Activated CD4-positive, alpha-beta T cell treated with anti-CD3 and anti-CD28 coated beads, Interleukin-2, amount 10 ng/mL, durations not matched to agents 24 days and 14 days (primary cell): Measurements from ENCODE around the gene GPR142. TPM values are rescaled to one million over a fixed set of nuclear protein-coding genes. Genes with fewer than 3 reads are reported as not detected.

Experiments
- DNase-seq: peaks from one replicate; pipeline ENCODE4 v3.0.0; 2022
- H3K27ac Mint-ChIP-seq: one replicate; pipeline ENCODE4 v1.8.0; 2022; ENCODE audit warnings: mild to moderate bottlenecking, mixed read lengths
- H3K27me3 Mint-ChIP-seq: one replicate; pipeline ENCODE4 v1.8.0; 2022; ENCODE audit warnings: mixed read lengths
- H3K36me3 Mint-ChIP-seq: one replicate; pipeline ENCODE4 v1.8.0; 2022; ENCODE audit warnings: low read depth, mild to moderate bottlenecking, mixed read lengths
- H3K4me1 Mint-ChIP-seq: one replicate; pipeline ENCODE4 v1.8.0; 2021; ENCODE audit warnings: mixed read lengths
- H3K4me3 Mint-ChIP-seq: one replicate; pipeline ENCODE4 v1.8.0; 2022; ENCODE audit warnings: mild to moderate bottlenecking, moderate library complexity, mixed read lengths
- H3K9me3 Mint-ChIP-seq: one replicate; pipeline ENCODE4 v1.8.0; 2021; ENCODE audit warnings: mixed read lengths
- intact Hi-C: fragments of 100-400 bp; cut with micrococcal nuclease; formaldehyde crosslinking; loops from one replicate; pipeline ENCODE4 v1.15.1; 2023
- total RNA-seq: library from RNA; stranded (reverse); gene quantifications from 2 replicates; pipeline ENCODE4 v1.2.3, GENCODE V29; 2022

GPR142 gene, protein sequence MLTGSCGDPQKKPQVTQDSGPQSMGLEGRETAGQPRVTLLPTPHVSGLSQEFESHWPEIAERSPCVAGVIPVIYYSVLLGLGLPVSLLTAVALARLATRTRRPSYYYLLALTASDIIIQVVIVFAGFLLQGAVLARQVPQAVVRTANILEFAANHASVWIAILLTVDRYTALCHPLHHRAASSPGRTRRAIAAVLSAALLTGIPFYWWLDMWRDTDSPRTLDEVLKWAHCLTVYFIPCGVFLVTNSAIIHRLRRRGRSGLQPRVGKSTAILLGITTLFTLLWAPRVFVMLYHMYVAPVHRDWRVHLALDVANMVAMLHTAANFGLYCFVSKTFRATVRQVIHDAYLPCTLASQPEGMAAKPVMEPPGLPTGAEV
- total RNA-seq, result 0.28 TPM in 1 of 2 replicates, not detected in the other

DNA sequence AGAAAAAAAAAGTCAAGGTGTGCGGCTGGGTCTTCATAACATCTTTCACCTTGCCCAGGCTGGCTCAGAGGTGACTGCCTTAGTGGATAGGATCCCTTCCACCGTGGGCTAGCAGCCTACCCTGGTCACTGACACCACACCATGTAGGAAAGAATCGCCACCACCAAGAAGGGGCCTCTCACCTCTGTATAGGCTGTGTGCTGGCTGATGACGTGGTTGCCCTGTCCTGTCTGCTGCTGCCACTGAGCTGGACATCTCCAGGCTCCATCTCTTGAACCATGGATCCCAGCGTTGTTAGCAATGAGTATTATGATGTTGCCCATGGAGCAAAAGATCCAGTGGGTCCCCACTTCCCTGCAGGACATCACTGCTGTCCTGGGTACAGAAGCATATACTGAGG lies at the start of gene GPR142:
Gene GPR142, plus strand, starts transcription at position 301 of the 400 bp plus-strand sequence. CDS start 2,035 bp downstream, outside the sequence.
- Mint-ChIP-seq H3K4me1 (peaks cover 14% of the 10 kb centered on the region), H3K36me3 (no peaks in the 10 kb centered on the region), H3K27me3 (peaks cover 8% of the 10 kb centered on the region), H3K9me3 (no peaks in the 10 kb centered on the region), H3K4me3 (no peak within 1 kb of the TSS), H3K27ac (no peak within 1 kb of the TSS)
- intact Hi-C loops, result no loop called here
- no peak for DNase-seq

- H3K27ac Mint-ChIP-seq, result no peak overlapping the region
- H3K36me3 Mint-ChIP-seq, result no peaks in the 10 kb centered on the region
- no peak for DNase-seq
- H3K27me3 Mint-ChIP-seq, result peaks cover 17% of the 10 kb centered on the region
- H3K4me1 Mint-ChIP-seq, result no peaks in the 10 kb centered on the region
- no peak overlapping the region for H3K4me3 Mint-ChIP-seq
- no peaks in the 10 kb centered on the region for H3K9me3 Mint-ChIP-seq
- intact Hi-C loops, result no loop called here
Measured at GRCh38 chr17:74318391-74318790, 48.9 kb upstream of the GPR142 start.

DNA sequence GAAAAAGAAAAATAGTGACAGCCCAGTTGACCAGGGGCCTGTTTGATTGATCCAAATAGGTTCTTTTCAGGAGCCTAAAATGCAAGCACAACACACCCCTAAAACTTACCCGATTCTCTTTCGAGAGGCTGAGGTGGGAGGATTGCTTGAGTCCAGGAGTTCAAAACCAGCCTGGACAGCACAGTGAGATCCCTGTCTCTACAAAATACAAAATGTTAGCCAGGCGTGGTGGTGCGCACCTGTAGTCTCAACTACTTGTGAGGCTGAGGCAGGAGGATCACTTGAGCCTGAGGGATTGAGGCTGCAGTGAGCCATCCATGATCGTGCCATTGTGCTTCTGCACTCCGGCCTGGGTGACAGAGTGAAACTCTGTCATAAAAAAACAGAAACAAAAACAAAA lies 42.8 kb upstream of the GPR142 start:
- H3K27me3 Mint-ChIP-seq, result peaks cover 37% of the 10 kb centered on the region
- intact Hi-C loops, result no loop called here
- no peaks in the 10 kb centered on the region for H3K9me3 Mint-ChIP-seq
- H3K4me1 Mint-ChIP-seq, result peaks cover 18% of the 10 kb centered on the region
- H3K27ac Mint-ChIP-seq, result no peak overlapping the region
- H3K4me3 Mint-ChIP-seq, result no peak overlapping the region
- no peak for DNase-seq
- H3K36me3 Mint-ChIP-seq, result no peaks in the 10 kb centered on the region

DNA sequence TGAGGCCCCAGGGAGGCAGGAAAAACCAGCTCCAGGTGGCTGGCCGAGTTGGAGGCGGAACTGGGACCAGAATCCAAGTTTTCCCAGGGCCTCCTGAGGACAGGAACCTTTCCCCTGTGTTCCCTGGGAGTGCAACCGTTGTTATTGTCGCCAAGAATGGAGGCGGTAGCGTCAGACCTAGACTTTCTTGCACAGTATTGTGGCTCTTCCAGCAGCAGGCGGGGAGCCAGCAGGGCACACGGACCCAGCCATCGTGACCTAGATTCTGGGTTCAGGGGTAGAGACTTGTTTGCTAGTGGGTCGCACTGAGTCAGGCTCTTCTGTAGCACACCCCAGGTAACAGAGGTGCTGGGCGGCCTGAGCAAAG lies 41.9 kb upstream of the GPR142 start:
- peaks cover 19% of the 10 kb centered on the region for H3K4me1 Mint-ChIP-seq
- peaks cover 35% of the 10 kb centered on the region for H3K27me3 Mint-ChIP-seq
- no peaks in the 10 kb centered on the region for H3K9me3 Mint-ChIP-seq
- intact Hi-C loops, result no loop called here
- no peak for DNase-seq
- H3K36me3 Mint-ChIP-seq, result no peaks in the 10 kb centered on the region
- no peak overlapping the region for H3K27ac Mint-ChIP-seq
- peak overlapping the region; percentile 48 for H3K4me3 Mint-ChIP-seq

DNA sequence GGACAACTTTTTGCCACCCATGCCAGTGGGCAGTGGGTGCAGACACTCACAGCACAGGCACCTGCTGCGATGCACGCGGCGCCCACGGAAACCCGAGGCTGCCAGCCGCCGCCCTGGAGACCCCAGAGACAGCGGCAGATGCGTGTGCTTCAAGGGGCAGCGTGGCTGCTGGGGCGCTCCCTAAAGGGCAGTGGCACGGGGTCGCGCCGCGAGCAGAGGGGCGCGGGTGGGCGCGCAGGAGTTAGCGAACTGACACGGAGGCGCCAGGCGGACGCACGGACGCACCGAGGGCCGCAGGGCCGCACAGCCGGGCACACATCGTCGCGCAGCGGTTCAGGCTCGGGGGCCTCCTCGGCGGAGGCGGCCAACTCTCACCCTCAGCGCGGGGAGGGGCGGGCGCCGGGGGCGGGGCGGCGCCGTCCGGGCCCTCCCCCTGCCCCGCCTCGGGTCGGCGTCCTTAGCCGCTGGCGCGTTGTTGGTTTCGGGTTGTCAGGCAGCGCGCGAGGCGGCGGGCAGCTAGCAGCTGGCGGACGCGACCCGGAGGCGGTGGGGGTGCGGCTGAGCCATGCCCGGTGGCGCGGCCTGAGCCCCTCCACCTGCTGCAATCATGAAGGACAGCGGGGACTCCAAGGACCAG lies 41.4 kb upstream of the GPR142 start, which contains the start of gene KIF19:
Gene KIF19, plus strand, starts transcription at position 484 of the 637 bp plus-strand sequence. Its CDS starts 124 bp downstream, at position 608.
- peak within 1 kb of the TSS; percentile 57 for H3K4me3 Mint-ChIP-seq
- H3K9me3 Mint-ChIP-seq, result no peaks in the 10 kb centered on the region
- H3K36me3 Mint-ChIP-seq, result no peaks in the 10 kb centered on the region
- H3K27me3 Mint-ChIP-seq, result peaks cover 35% of the 10 kb centered on the region
- intact Hi-C loops, result no loop called here
- DNase-seq, result peak; percentile 88
- peaks cover 19% of the 10 kb centered on the region for H3K4me1 Mint-ChIP-seq
- no peak within 1 kb of the TSS for H3K27ac Mint-ChIP-seq

DNA sequence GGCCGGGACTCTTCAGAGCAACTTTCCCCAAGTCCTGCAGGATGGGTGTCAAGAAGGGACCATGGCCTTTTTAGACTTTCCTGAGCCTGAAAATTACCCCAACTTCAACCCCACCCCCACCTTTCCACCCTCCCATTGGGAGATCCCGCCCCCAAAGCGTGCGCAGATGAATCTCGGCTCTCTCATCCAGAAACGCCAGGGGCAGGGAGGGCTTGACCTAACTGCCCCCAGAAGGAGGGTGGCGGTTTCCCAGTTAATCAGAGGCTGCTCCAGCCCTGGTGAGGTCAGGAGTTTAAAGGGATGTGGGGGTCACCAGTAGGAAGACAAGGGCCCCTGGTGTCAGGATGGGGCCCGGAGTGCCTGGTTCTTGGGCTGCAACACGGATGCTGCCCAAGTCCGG lies 40.8 kb upstream of the GPR142 start:
- H3K36me3 Mint-ChIP-seq, result no peaks in the 10 kb centered on the region
- no peaks in the 10 kb centered on the region for H3K9me3 Mint-ChIP-seq
- H3K27ac Mint-ChIP-seq, result no peak overlapping the region
- peaks cover 32% of the 10 kb centered on the region for H3K27me3 Mint-ChIP-seq
- peak overlapping the region; percentile 57 for H3K4me3 Mint-ChIP-seq
- no peak for DNase-seq
- intact Hi-C loops, result no loop called here
- H3K4me1 Mint-ChIP-seq, result peaks cover 19% of the 10 kb centered on the region

GRCh38 chr17:74328487-74328886 lies 38.8 kb upstream of the GPR142 start:
- DNase-seq, result no peak
- peaks cover 20% of the 10 kb centered on the region for H3K27me3 Mint-ChIP-seq
- H3K4me1 Mint-ChIP-seq, result peaks cover 21% of the 10 kb centered on the region
- H3K36me3 Mint-ChIP-seq, result no peaks in the 10 kb centered on the region
- peak overlapping the region; percentile 37 for H3K27ac Mint-ChIP-seq
- H3K4me3 Mint-ChIP-seq, result no peak overlapping the region
- intact Hi-C loops, result no loop called here
- no peaks in the 10 kb centered on the region for H3K9me3 Mint-ChIP-seq

- no peak overlapping the region for H3K27ac Mint-ChIP-seq
- H3K4me1 Mint-ChIP-seq, result peaks cover 22% of the 10 kb centered on the region
Measured at GRCh38 chr17:74329378-74329777, 37.9 kb upstream of the GPR142 start.

DNA sequence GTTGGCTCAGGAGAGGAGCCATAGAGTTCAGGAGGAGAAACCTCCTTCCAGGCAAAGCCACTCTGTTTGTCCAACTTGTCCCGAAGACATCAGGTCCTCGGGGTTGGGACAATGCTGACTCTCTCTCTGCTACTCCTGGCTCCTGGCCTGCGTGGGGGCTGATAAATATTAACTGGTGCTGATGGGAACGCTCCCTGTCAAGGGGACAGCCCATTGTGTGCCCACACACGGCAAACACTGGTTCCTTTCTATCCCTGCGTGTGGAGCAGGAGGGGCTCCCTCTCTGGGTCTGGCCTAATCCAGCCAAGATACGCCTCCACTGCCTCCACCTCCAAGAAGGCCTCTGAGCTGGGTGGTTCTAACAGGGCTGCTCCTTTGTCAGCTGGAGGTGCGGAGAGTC lies 36.9 kb upstream of the GPR142 start:
- peaks cover 7% of the 10 kb centered on the region for H3K27me3 Mint-ChIP-seq
- no peaks in the 10 kb centered on the region for H3K36me3 Mint-ChIP-seq
- intact Hi-C loops, result no loop called here
- no peak overlapping the region for H3K4me3 Mint-ChIP-seq
- DNase-seq, result no peak
- H3K27ac Mint-ChIP-seq, result no peak overlapping the region
- H3K4me1 Mint-ChIP-seq, result peaks cover 21% of the 10 kb centered on the region
- no peaks in the 10 kb centered on the region for H3K9me3 Mint-ChIP-seq

More at GRCh38 chr17:74329378-74329777, 37.9 kb upstream of the GPR142 start:
- H3K4me3 Mint-ChIP-seq, result no peak overlapping the region
- no peak for DNase-seq
- no peaks in the 10 kb centered on the region for H3K9me3 Mint-ChIP-seq
- no peaks in the 10 kb centered on the region for H3K36me3 Mint-ChIP-seq
- intact Hi-C loops, result no loop called here
- peaks cover 17% of the 10 kb centered on the region for H3K27me3 Mint-ChIP-seq

DNA sequence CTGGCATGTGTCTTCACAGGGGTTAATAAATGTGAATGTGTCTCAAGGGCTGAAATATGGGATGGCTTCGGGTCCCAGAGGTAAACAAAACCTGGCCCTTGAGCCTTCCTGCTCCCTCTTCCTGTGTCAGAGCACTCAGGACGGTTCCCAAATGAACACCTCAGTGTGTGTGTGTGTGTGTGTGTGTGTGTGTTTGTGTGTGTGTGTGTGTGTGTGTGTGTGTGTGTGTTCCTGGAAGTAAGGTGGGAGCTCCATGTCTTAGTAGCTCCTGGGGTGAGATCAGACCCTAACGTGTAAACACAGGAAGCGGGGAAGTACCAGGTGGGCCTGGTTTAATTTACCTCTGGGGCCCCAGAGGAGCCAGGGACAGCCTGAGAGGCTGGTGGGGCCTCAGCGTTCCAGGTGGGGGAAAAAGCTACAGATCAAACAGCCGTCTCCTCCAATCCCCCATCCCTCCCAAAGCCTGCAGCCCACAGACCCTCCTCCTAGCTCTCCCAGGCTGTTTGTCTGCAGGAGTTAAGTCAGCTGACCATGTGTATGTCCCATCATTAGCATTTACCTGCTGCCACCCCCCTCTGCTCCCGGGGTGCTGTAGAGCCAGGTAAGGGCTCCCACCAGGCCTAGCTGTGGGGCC lies 35.2 kb upstream of the GPR142 start:
- Mint-ChIP-seq H3K9me3 (no peaks in the 10 kb centered on the region), H3K27ac (no peak overlapping the region), H3K4me3 (no peak overlapping the region), H3K27me3 (peaks cover 6% of the 10 kb centered on the region), H3K4me1 (peaks cover 17% of the 10 kb centered on the region), H3K36me3 (no peaks in the 10 kb centered on the region)
- intact Hi-C loops, result no loop called here
- DNase-seq, result no peak

- H3K9me3 Mint-ChIP-seq, result no peaks in the 10 kb centered on the region
- intact Hi-C loops, result no loop called here
- peaks cover 17% of the 10 kb centered on the region for H3K4me1 Mint-ChIP-seq
- DNase-seq, result no peak
- H3K4me3 Mint-ChIP-seq, result no peak overlapping the region
- no peak overlapping the region for H3K27ac Mint-ChIP-seq
- H3K27me3 Mint-ChIP-seq, result peaks cover 5% of the 10 kb centered on the region
- no peaks in the 10 kb centered on the region for H3K36me3 Mint-ChIP-seq
Measured at GRCh38 chr17:74332763-74333283, 34.5 kb upstream of the GPR142 start.

GRCh38 chr17:74334393-74335039 lies 32.8 kb upstream of the GPR142 start:
- intact Hi-C loops, result no loop called here
- H3K36me3 Mint-ChIP-seq, result no peaks in the 10 kb centered on the region
- peaks cover 8% of the 10 kb centered on the region for H3K4me1 Mint-ChIP-seq
- no peak overlapping the region for H3K4me3 Mint-ChIP-seq
- H3K9me3 Mint-ChIP-seq, result no peaks in the 10 kb centered on the region
- peaks cover 5% of the 10 kb centered on the region for H3K27me3 Mint-ChIP-seq
- H3K27ac Mint-ChIP-seq, result no peak overlapping the region
- DNase-seq, result no peak

DNA sequence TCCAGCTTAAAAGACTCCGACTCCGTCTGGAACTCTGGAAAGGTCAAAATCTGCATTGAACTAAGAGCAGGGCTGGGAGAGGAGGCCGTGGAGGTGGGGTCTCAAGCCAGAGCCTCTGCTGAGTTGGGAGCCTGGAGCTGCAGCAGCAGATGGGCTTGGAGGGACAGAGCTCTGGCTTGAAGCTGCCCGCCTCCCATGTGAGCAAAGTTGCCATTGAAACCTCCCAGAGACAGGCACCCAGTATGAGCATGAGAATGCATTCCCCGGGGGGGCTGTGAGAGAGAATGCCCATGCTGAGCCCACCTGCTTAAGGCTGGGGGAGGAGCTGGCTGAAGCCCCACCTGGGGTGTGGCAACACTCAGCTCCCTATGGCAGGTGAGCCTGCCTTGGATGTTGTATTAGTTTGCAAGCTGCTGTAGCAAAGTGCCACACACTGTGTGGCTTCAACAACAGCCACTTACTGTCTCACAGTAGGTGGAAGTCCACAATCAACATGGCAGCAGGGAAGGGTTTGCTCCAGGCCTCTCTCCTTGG lies 31.7 kb upstream of the GPR142 start:
- H3K4me1 Mint-ChIP-seq, result peaks cover 7% of the 10 kb centered on the region
- no peaks in the 10 kb centered on the region for H3K9me3 Mint-ChIP-seq
- no peak for DNase-seq
- intact Hi-C loops, result no loop called here
- H3K27me3 Mint-ChIP-seq, result peaks cover 5% of the 10 kb centered on the region
- H3K27ac Mint-ChIP-seq, result no peak overlapping the region
- no peaks in the 10 kb centered on the region for H3K36me3 Mint-ChIP-seq
- H3K4me3 Mint-ChIP-seq, result no peak overlapping the region
